Measurements from ENCODE around the gene MC1R. TPM values are rescaled to one million over a fixed set of nuclear protein-coding genes. Genes with fewer than 3 reads are reported as not detected.

Gene MC1R
- total RNA-seq, 1 experiment from 2014 or later, result 12.2 TPM

GRCh38 chr16:89931305-89931896, 12.7 kb downstream of the MC1R start:
- POLR2A ChIA-PET, result interaction anchor here (1.0 to 2.0 kb wide), 2 partner anchors 8 to 10 kb away, joined by 3 to 9 read pairs; partner anchors contain the start of gene TUBB3
- no peaks in the 10 kb centered on the region for H4K20me1 ChIP-seq (ENCODE audit: insufficient read depth)
- no peak overlapping the region for H3K4me2 ChIP-seq (ENCODE audit: low read length)
- DNase-seq (ENCODE audit: low read depth, low spot score) (no peak), ATAC-seq (no peak)
- CTCF ChIA-PET, result no interaction called here
- H3K79me2 ChIP-seq (ENCODE audit: insufficient read depth, low read length), result peaks cover 48% of the 10 kb centered on the region
- intact Hi-C loops (cut with micrococcal nuclease), result no loop called here
- no TSS peak for BruUV-seq (replicated peaks)
- H3K9me2 ChIP-seq (ENCODE audit: insufficient read depth), result no peaks in the 10 kb centered on the region
- H3K9ac ChIP-seq (ENCODE audit: low read length), result no peak overlapping the region
- RAD21 ChIA-PET (ENCODE audit: low non-redundant PET in 1 of 2, low total read pairs in 2 of 2, uncharacterized antibody in 2 of 2, unreplicated experiment in 2 of 2), result no interaction called here
- H3K36me3 ChIP-seq (ENCODE audit: control insufficient read depth in 1 of 2, insufficient read depth in 2 of 2, low read length in 2 of 2), result peaks cover 54 to 62% of the 10 kb centered on the region in 2 experiments
- H3K9me3 ChIP-seq (ENCODE audit: control insufficient read depth in 1 of 2, insufficient read depth in 1 of 2, low read depth in 1 of 2, low read length in 2 of 2), result peaks cover 0 to 5% of the 10 kb centered on the region in 2 experiments; a peak in 1 of 4 replicates
- TF ChIP-seq ATF3 (IDR thresholded peaks at IDR 0.05), result no peak
- no peak for TF ChIP-seq CBX3 (IDR thresholded peaks at IDR 0.05; ENCODE audit: low read depth)
- TF ChIP-seq CTCF (IDR thresholded peaks at IDR 0.05 in 2 of 3, conservative IDR thresholded peaks at IDR 0.05 in 1 of 3; ENCODE audit: borderline replicate concordance in 1 of 3, insufficient read depth in 1 of 3, low read depth in 2 of 3, low read length in 2 of 3), result no peak
- TF ChIP-seq JUND (IDR thresholded peaks at IDR 0.05), result no peak
- TF ChIP-seq YY1 (IDR thresholded peaks at IDR 0.05; ENCODE audit: extremely low read depth, insufficient replicate concordance, low read depth, low read length), result no peak
- no peak for TF ChIP-seq ZBTB33 (IDR thresholded peaks at IDR 0.05; ENCODE audit: extremely low read depth, insufficient replicate concordance, low read length)
- TF ChIP-seq POLR2AphosphoS5 (IDR thresholded peaks at IDR 0.05; ENCODE audit: low read depth, low read length), result no peak
- H3K4me3 ChIP-seq (replicated peaks in 1 of 2; ENCODE audit: low read depth in 1 of 2, low read length in 2 of 2), result no peak overlapping the region
- peak overlapping the region; percentile 22; the same call in 1 of the 2 replicates for H3K27ac ChIP-seq (ENCODE audit: low read depth, low read length)
- no peak overlapping the region for H2AFZ ChIP-seq (ENCODE audit: low read depth, low read length, poor library complexity, severe bottlenecking)
- peaks cover 0 to 7% of the 10 kb centered on the region in 2 experiments; a peak in 1 of 4 replicates for H3K4me1 ChIP-seq (ENCODE audit: control insufficient read depth in 1 of 2, insufficient read depth in 2 of 2, low read length in 2 of 2)
- no peaks in the 10 kb centered on the region for H3K27me3 ChIP-seq (ENCODE audit: insufficient read depth, low read length)
